Kidney (tissue), 14 donors: Measurements from ENCODE around the gene CMTM7. TPM values are rescaled to one million over a fixed set of nuclear protein-coding genes. Genes with fewer than 3 reads are reported as not detected.

ENCODE experiments used
- DNase-seq, 5 donors: peaks; one replicate each; pipeline ENCODE4 v3.0.0-alpha.2; 2013 to 2020
- FAIRE-seq: peaks from 2 replicates; lab custom pipeline; 2012; peaks lifted over from hg19 to GRCh38; lab: Jason Lieb, UNC
- H3K27ac ChIP-seq, 2 donors: one replicate each; pipeline ENCODE4 v1.7.0; 2013; ENCODE audit warnings: low read depth in 2 of 2, low read length in 2 of 2, inconsistent platforms in 1 of 2
- H3K27me3 ChIP-seq: one replicate; pipeline ENCODE4 v1.7.1; 2013; ENCODE audit warnings: low read length, inconsistent platforms; ENCODE audit not compliant: control insufficient read depth, insufficient read depth
- H3K36me3 ChIP-seq, 3 donors: one replicate each; pipeline versions ENCODE4 v1.7.0 to v1.7.1; 2013; ENCODE audit warnings: low read length in 3 of 3, control low read depth in 1 of 3, inconsistent platforms in 1 of 3; ENCODE audit not compliant: insufficient read depth in 3 of 3, control insufficient read depth in 2 of 3
- H3K4me1 ChIP-seq, 3 donors: one replicate each; pipeline versions ENCODE4 v1.7.0 to v1.7.1; 2013; ENCODE audit warnings: low read length in 3 of 3, inconsistent platforms in 1 of 3, low read depth in 1 of 3; ENCODE audit not compliant: control insufficient read depth in 2 of 3, insufficient read depth in 2 of 3
- H3K4me3 ChIP-seq, 3 donors: one replicate each; pipeline versions ENCODE4 v1.7.0 to v1.8.1; 2013; ENCODE audit warnings: low read length in 3 of 3, control low read depth in 1 of 3, inconsistent platforms in 1 of 3
- H3K9ac ChIP-seq, 3 donors: one replicate each; pipeline versions ENCODE4 v1.7.0 to v1.7.1; 2013; ENCODE audit warnings: low read length in 3 of 3, control low read depth in 1 of 3, inconsistent platforms in 1 of 3
- H3K9me3 ChIP-seq, 3 donors: one replicate each; pipeline versions ENCODE4 v1.7.0 to v1.7.1; 2013; ENCODE audit warnings: low read length in 3 of 3, control low read depth in 1 of 3, inconsistent platforms in 1 of 3; ENCODE audit not compliant: control insufficient read depth in 2 of 3, insufficient read depth in 1 of 3
- intact Hi-C: fragments of 100-400 bp; cut with DNase I; formaldehyde crosslinking; loops from one replicate; pipeline ENCODE4 v1.11.1; 2022
- polyA plus RNA-seq: library from polyadenylated mRNA; stranded (reverse); fragments of 350-450 nt; fragmentation: Illumina TruSeq; extraction: RNeasy Lipid Tissue Mini Kit (QIAGEN cat#74804); gene quantifications from one replicate; pipeline ENCODE4 v1.2.3, GENCODE V29; 2014; ENCODE audit warnings: low read depth, low replicate concordance; ENCODE audit not compliant: insufficient read depth
- total RNA-seq: library from RNA; stranded (reverse); fragmentation: NEBNext Ultra II Directional; extraction: Animal tissue kit (Norgen Biotek cat#: 25700); gene quantifications from one replicate; pipeline ENCODE4 v1.2.1, GENCODE V29; 2021
- TF ChIP-seq, protein P1 (sequence below): IDR thresholded peaks from 3 replicates; pipeline ENCODE4 v1.5.1; 2012; ENCODE audit warnings: mild to moderate bottlenecking, moderate library complexity, borderline replicate concordance; ENCODE audit not compliant: insufficient read depth; ENCODE audit errors: extremely low read depth
- donor health status: control.
- donor health status: control.
- donor health status: control.
- donor health status: control.
- donor health status: control.
- donor health status: DM: yes; HTN: yes; CAD: no.
- donor health status: Normal renal cell carcinoma (clear cell type).

The CMTM7 gene
- total and polyA plus RNA-seq, 2 donors from 2014 or later = 26.0 to 38.2 TPM

DNA sequence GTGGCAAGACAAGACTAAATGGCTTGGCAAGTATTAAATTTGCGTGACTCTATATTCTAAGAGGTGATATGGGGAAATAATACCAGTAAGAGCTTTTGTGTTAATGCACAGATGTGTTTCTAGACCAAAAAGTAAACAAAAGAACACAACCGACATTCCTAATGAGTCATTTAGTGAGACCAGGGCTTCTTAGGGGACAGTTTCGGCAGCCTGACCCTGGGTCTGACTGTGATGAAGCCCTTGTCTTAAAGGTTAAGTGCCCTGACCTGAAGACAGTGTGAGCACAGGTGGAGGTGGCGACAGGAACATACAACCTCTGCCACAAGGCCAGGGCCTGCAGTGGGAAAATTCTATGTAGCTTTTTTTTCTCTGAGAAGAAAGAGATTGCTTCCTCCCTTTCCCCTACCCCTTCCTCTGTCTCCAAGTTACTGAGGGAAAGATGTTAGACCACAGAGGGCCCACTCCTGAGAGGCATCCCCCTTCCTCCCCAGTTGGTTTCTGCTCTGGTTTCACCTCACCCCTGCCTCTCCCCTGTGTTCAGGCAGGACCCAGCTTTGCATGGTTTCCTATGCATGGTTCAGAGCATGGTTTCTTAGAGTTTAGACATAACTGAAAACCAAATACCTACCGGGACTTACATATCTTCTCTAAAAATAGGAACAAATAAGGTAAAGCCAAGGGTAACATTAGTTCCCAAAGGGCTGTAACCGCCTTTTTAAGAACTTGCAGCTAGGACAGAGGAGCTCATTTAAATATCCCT, 24.8 kb upstream of the CMTM7 start:
- no peak for FAIRE-seq
- no peaks in the 10 kb centered on the region for H3K9me3 ChIP-seq

GRCh38 chr3:32367442-32367841, 24.2 kb upstream of the CMTM7 start:
- H3K27ac ChIP-seq = no peak overlapping the region
- H3K4me3 ChIP-seq = no peak overlapping the region
- H3K4me1 ChIP-seq = no peaks in the 10 kb centered on the region
- H3K27me3 ChIP-seq = no peaks in the 10 kb centered on the region
- H3K9me3 ChIP-seq = no peaks in the 10 kb centered on the region
- no peaks in the 10 kb centered on the region for H3K36me3 ChIP-seq
- intact Hi-C loops = no loop called here
- no peak for FAIRE-seq
- TF ChIP-seq, protein P1, sequence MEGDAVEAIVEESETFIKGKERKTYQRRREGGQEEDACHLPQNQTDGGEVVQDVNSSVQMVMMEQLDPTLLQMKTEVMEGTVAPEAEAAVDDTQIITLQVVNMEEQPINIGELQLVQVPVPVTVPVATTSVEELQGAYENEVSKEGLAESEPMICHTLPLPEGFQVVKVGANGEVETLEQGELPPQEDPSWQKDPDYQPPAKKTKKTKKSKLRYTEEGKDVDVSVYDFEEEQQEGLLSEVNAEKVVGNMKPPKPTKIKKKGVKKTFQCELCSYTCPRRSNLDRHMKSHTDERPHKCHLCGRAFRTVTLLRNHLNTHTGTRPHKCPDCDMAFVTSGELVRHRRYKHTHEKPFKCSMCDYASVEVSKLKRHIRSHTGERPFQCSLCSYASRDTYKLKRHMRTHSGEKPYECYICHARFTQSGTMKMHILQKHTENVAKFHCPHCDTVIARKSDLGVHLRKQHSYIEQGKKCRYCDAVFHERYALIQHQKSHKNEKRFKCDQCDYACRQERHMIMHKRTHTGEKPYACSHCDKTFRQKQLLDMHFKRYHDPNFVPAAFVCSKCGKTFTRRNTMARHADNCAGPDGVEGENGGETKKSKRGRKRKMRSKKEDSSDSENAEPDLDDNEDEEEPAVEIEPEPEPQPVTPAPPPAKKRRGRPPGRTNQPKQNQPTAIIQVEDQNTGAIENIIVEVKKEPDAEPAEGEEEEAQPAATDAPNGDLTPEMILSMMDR = no peak
- DNase-seq = no peak
- no peak overlapping the region for H3K9ac ChIP-seq

More for the DNA sequence above, 24.8 kb upstream of the CMTM7 start:
- Histone ChIP-seq H3K27ac (no peak overlapping the region), H3K4me1 (no peaks in the 10 kb centered on the region), H3K9ac (no peak overlapping the region), H3K36me3 (no peaks in the 10 kb centered on the region), H3K4me3 (no peak overlapping the region), H3K27me3 (no peaks in the 10 kb centered on the region)
- intact Hi-C loops = no loop called here
- no peak for DNase-seq
- TF ChIP-seq, protein P1 = no peak

DNA sequence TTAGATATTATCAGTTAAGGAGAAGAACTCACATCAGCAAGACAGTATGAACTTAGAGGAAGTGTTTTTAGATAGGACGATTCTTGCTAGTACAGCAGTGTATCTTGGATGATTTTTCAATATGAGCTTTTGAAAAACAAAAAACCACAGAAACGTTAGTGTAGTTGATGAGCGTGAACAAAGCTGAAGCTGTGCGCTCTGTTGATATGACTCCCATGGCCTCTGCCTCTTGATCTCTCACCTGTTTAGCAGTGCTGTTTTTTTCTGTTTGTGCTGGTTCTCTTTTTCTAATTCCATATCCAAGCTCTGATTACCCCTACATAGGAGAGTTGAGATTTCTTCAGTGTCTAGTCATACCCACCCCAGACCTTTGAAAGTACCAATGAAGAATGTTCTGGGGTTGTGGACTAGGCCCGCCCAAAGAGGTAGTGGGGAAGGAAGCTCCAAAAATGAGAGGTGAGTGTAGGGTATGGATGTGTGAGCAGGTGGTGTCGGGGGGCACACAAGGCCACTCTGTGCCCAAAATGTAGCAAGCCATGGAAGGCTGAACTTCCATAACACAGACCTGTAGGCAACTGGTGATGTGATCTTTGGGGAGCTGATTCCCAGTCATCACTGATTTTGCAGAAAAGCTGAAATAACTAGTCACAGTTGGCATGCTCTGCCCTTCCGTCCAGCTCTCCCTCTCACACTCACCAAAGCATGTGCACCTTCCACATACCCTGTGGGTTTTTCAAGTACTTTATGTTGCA, 20.0 kb upstream of the CMTM7 start:
- Histone ChIP-seq H3K4me3 (no peak overlapping the region), H3K9ac (no peak overlapping the region), H3K27ac (no peak overlapping the region), H3K36me3 (no peaks in the 10 kb centered on the region), H3K27me3 (no peaks in the 10 kb centered on the region), H3K9me3 (no peaks in the 10 kb centered on the region), H3K4me1 (no peaks in the 10 kb centered on the region)
- intact Hi-C loops = no loop called here
- DNase-seq (no peak), FAIRE-seq (no peak)
- TF ChIP-seq, protein P1 = no peak
